ENCODE results near the gene COX7A2.

The COX7A2 gene

GRCh38 chr6:75196081-75196687, 47.4 kb downstream of the COX7A2 start:
- no peak for DNase-seq

- no peak for DNase-seq
Measured at GRCh38 chr6:75188221-75188925, 55.2 kb downstream of the COX7A2 start.

Measured in stimulated activated CD4-positive, alpha-beta T cell treated with anti-CD3 and anti-CD28 coated beads, Interleukin-4, amount 100 ng/mL, for 1 hour (primary cell).